PC-3 (cell line): ENCODE measurements around the gene TCF3. TPM values are rescaled to one million over a fixed set of nuclear protein-coding genes. Genes with fewer than 3 reads are reported as not detected.

Source experiments
- ATAC-seq: fragments of 200-7000 bp; cut with Tn5 transposase; 2 replicates; pipeline ENCODE4 v1.9.1; 2020; ENCODE audit warnings: mild to moderate bottlenecking, moderate library complexity
- BruUV-seq: library from RNA; stranded (reverse); fragments of 400-500 nt; replicated peaks from 2 replicates; lab custom pipeline; 2021; lab: Mats Ljungman, UMichigan
- CTCF ChIA-PET: fragments of 300-600 bp; sonication (Branson Sonifier 250); formaldehyde crosslinking; loops from one replicate; lab custom pipeline; 2022; ENCODE audit warnings: antibody characterized with exemption; lab: Charles Lee
- POLR2A ChIA-PET: fragments of 300-600 bp; sonication (Branson Sonifier 250); formaldehyde crosslinking; loops from one replicate; lab custom pipeline; 2022; ENCODE audit warnings: antibody characterized with exemption; ENCODE audit not compliant: unreplicated experiment; lab: Charles Lee
- DNase-seq: peaks from one replicate; pipeline ENCODE4 v3.0.0-alpha.2; 2015
- H2AFZ ChIP-seq: fragments of 300-600 bp; sonication (generic); 2 replicates; pipeline ENCODE4 v1.6.0; 2016; ENCODE audit warnings: antibody characterized with exemption, low read length
- H3F3A ChIP-seq: fragments of 300-600 bp; sonication (generic); one replicate; pipeline ENCODE4 v1.6.0; 2017; ENCODE audit warnings: antibody characterized with exemption, low read length, control low read depth, mild to moderate bottlenecking; ENCODE audit not compliant: unreplicated experiment
- H3K27ac ChIP-seq: fragments of 300-600 bp; sonication (generic); 2 replicates; pipeline ENCODE4 v1.5.1; 2016; ENCODE audit warnings: mild to moderate bottlenecking, low read length
- H3K27me3 ChIP-seq: fragments of 300-600 bp; sonication (generic); 2 replicates; pipeline ENCODE4 v1.6.1; 2016; ENCODE audit warnings: low read length, mixed read lengths
- H3K36me3 ChIP-seq: fragments of 300-600 bp; sonication (generic); 2 replicates; pipeline ENCODE4 v1.6.1; 2016; ENCODE audit warnings: low read depth, mixed run types, low read length, mixed read lengths
- H3K4me1 ChIP-seq: fragments of 300-600 bp; sonication (generic); 2 replicates; pipeline ENCODE4 v1.5.1; 2016; ENCODE audit warnings: low read length; ENCODE audit not compliant: insufficient read depth
- H3K4me2 ChIP-seq: fragments of 300-600 bp; sonication (generic); 2 replicates; pipeline ENCODE4 v1.6.0; 2016; ENCODE audit warnings: low read length
- H3K4me3 ChIP-seq: fragments of 300-600 bp; sonication (generic); 2 replicates; pipeline ENCODE4 v1.5.1; 2016; ENCODE audit warnings: mild to moderate bottlenecking, low read length, mixed read lengths
- H3K79me2 ChIP-seq: fragments of 300-600 bp; sonication (generic); 2 replicates; pipeline ENCODE4 v1.6.1; 2017; ENCODE audit warnings: low read length, mixed read lengths
- H3K9ac ChIP-seq: fragments of 300-600 bp; sonication (generic); 2 replicates; pipeline ENCODE4 v1.6.0; 2016; ENCODE audit warnings: mild to moderate bottlenecking, low read length
- H3K9me2 ChIP-seq: fragments of 300-600 bp; sonication (generic); replicated peaks from 2 replicates; pipeline ENCODE4 v1.6.1; 2016; ENCODE audit warnings: mixed run types, low read length, mixed read lengths
- H3K9me3 ChIP-seq: fragments of 300-600 bp; sonication (generic); 2 replicates; pipeline ENCODE4 v1.6.1; 2016; ENCODE audit warnings: low read length, mixed read lengths
- H4K20me1 ChIP-seq: fragments of 300-600 bp; sonication (generic); 2 replicates; pipeline ENCODE4 v1.6.1; 2016; ENCODE audit warnings: low read length, mixed read lengths
- CTCF ChIP-seq: fragments of 300-600 bp; sonication (generic); conservative IDR thresholded peaks from 2 replicates; pipeline ENCODE4 v1.5.1; 2017; ENCODE audit warnings: antibody characterized with exemption, low read depth, mild to moderate bottlenecking, low read length
- EZH2 ChIP-seq: fragments of 300-600 bp; sonication (generic); IDR thresholded peaks from one replicate; pipeline ENCODE4 v1.6.1; 2017; ENCODE audit warnings: antibody characterized with exemption, mild to moderate bottlenecking, low read length; ENCODE audit not compliant: unreplicated experiment
- EZH2phosphoT487 ChIP-seq: fragments of 300-600 bp; sonication (generic); IDR thresholded peaks from 2 replicates; pipeline ENCODE4 v1.6.1; 2018; ENCODE audit warnings: mild to moderate bottlenecking, antibody characterized with exemption, low read length, borderline replicate concordance
- intact Hi-C: fragments of 100-400 bp; cut with micrococcal nuclease; formaldehyde crosslinking; loops from 2 replicates; pipeline ENCODE4 v1.9.0; 2023
- total RNA-seq: library from RNA; depleted of rRNA; stranded (reverse); fragments of >200 nt; gene quantifications from 2 replicates; pipeline ENCODE4 v1.2.3, GENCODE V29; 2014

The TCF3 gene
- total RNA-seq, 1 experiment from 2014 or later = 147 TPM

DNA sequence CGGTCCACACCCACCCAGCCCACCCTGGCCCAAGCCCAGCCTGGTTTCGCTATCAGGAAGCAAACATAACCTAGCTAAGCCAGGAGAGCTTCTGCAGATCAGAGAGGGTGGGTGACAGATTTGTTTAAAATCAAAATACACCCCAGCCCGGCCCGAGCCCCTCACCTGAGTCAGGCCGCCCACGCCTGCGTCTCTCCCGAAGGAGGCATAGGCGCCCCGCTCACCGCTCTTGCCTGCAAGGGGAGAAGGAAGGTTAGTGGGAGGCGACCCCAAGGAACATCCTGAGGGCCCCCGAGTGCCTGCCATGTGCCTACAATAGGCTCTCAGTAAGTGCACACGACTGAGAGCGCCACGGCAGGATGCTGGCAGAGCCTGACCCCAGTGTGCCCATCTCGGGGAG is 25.2 kb downstream of the TCF3 start:
- H3K9me2 ChIP-seq = no peaks in the 10 kb centered on the region
- H3K4me3 ChIP-seq = no peak overlapping the region
- intact Hi-C loops = no loop called here
- H4K20me1 ChIP-seq = no peaks in the 10 kb centered on the region
- POLR2A ChIA-PET = no interaction called here
- TF ChIP-seq EZH2 (no peak), EZH2phosphoT487 (no peak), CTCF (no peak)
- no TSS peak for BruUV-seq
- CTCF ChIA-PET = no interaction called here
- H3K27me3 ChIP-seq = no peaks in the 10 kb centered on the region
- no peak for ATAC-seq
- H3K9me3 ChIP-seq = no peaks in the 10 kb centered on the region
- no peak overlapping the region for H2AFZ ChIP-seq
- no peak overlapping the region for H3K4me2 ChIP-seq
- no peaks in the 10 kb centered on the region for H3F3A ChIP-seq
- no peaks in the 10 kb centered on the region for H3K79me2 ChIP-seq
- H3K36me3 ChIP-seq = no peaks in the 10 kb centered on the region
- DNase-seq = no peak
- no peak overlapping the region for H3K9ac ChIP-seq
- no peak overlapping the region for H3K27ac ChIP-seq
- H3K4me1 ChIP-seq = no peaks in the 10 kb centered on the region

GRCh38 chr19:1626417-1627010 is 25.9 kb downstream of the TCF3 start:
- no peak overlapping the region for H3K4me2 ChIP-seq
- H4K20me1 ChIP-seq = no peaks in the 10 kb centered on the region
- H3F3A ChIP-seq = no peaks in the 10 kb centered on the region
- CTCF ChIA-PET = no interaction called here
- no peaks in the 10 kb centered on the region for H3K36me3 ChIP-seq
- BruUV-seq = no TSS peak
- H2AFZ ChIP-seq = no peak overlapping the region
- no peak overlapping the region for H3K4me3 ChIP-seq
- no peak for TF ChIP-seq EZH2phosphoT487
- no peak for TF ChIP-seq CTCF
- no peak for TF ChIP-seq EZH2
- no peaks in the 10 kb centered on the region for H3K9me2 ChIP-seq
- H3K27ac ChIP-seq = no peak overlapping the region
- POLR2A ChIA-PET = no interaction called here
- no peaks in the 10 kb centered on the region for H3K9me3 ChIP-seq
- no peaks in the 10 kb centered on the region for H3K79me2 ChIP-seq
- ATAC-seq = no peak
- DNase-seq = no peak
- no peaks in the 10 kb centered on the region for H3K4me1 ChIP-seq
- intact Hi-C loops = no loop called here
- no peak overlapping the region for H3K9ac ChIP-seq
- H3K27me3 ChIP-seq = no peaks in the 10 kb centered on the region

DNA sequence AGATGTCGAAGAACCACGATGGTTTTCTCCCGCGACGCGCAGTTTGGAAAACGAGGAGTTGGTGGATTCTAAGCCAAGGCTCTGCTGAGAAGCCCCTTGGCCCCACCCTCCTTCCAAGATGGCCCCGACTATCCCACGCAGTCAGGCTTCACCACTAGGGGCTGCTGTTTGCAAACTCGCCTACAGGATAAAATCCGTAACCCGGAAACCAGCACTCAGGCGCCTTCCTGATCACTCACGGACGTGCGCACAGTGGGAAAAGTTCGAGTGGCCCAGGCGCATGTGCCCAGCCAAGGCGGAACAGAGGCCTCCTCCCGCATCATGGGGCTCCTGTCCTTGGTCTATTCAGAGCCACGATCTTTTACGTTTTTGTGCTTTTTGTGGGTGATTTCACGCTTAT is 28.0 kb downstream of the TCF3 start:
- intact Hi-C loops = no loop called here
- Histone ChIP-seq H3K4me2 (no peak overlapping the region), H3K27ac (no peak overlapping the region), H3K9ac (no peak overlapping the region), H3K27me3 (no peaks in the 10 kb centered on the region), H3K36me3 (no peaks in the 10 kb centered on the region), H3K4me1 (no peaks in the 10 kb centered on the region), H2AFZ (no peak overlapping the region), H4K20me1 (no peaks in the 10 kb centered on the region), H3K9me3 (no peaks in the 10 kb centered on the region), H3K9me2 (no peaks in the 10 kb centered on the region), H3F3A (no peaks in the 10 kb centered on the region), H3K4me3 (no peak overlapping the region), H3K79me2 (no peaks in the 10 kb centered on the region)
- no TSS peak for BruUV-seq
- CTCF ChIA-PET = no interaction called here
- TF ChIP-seq EZH2phosphoT487 (no peak), CTCF (peak; percentile 62)
- ATAC-seq (peak; percentile 54), DNase-seq (peak; percentile 35)
- POLR2A ChIA-PET = no interaction called here
